OCI-LY1 (cell line): Measurements from ENCODE around the gene PSEN1.

ENCODE experiments used
- H2AFZ ChIP-seq: fragments of 200-600 bp; sonication (generic), shearing (Covaris generic); 2 replicates; pipeline ENCODE4 v1.6.0; 2014; ENCODE audit warnings: antibody characterized with exemption, mild to moderate bottlenecking, low read length
- H3F3A ChIP-seq: fragments of 200-600 bp; sonication (generic), shearing (Covaris generic); 2 replicates; pipeline ENCODE4 v1.6.0; 2014; ENCODE audit warnings: mild to moderate bottlenecking, antibody characterized with exemption, low read length, moderate library complexity; ENCODE audit not compliant: insufficient read depth
- H3K27ac ChIP-seq: fragments of 200-600 bp; sonication (generic); 2 replicates; pipeline ENCODE4 v1.5.1; 2014; ENCODE audit warnings: low read length, mixed run types, mild to moderate bottlenecking, low read depth; ENCODE audit not compliant: poor library complexity, severe bottlenecking
- H3K27me3 ChIP-seq: fragments of 200-600 bp; sonication (generic); 2 replicates; pipeline ENCODE4 v1.6.0; 2014; ENCODE audit warnings: antibody characterized with exemption, mild to moderate bottlenecking, low read length, moderate library complexity; ENCODE audit not compliant: insufficient read depth
- H3K36me3 ChIP-seq: fragments of 200-600 bp; sonication (generic); 2 replicates; pipeline ENCODE4 v1.6.1; 2014; ENCODE audit warnings: mild to moderate bottlenecking, antibody characterized with exemption, low read length, moderate library complexity, mixed read lengths; ENCODE audit not compliant: insufficient read depth
- H3K4me1 ChIP-seq: fragments of 200-600 bp; sonication (generic); 2 replicates; pipeline ENCODE4 v1.5.1; 2014; ENCODE audit warnings: mild to moderate bottlenecking, low read length, moderate library complexity; ENCODE audit not compliant: insufficient read depth, severe bottlenecking
- H3K4me2 ChIP-seq: fragments of 200-600 bp; sonication (generic), shearing (Covaris generic); 2 replicates; pipeline ENCODE4 v1.6.1; 2014; ENCODE audit warnings: low read length
- H3K4me3 ChIP-seq: fragments of 200-600 bp; sonication (generic); 2 replicates; pipeline ENCODE4 v1.5.1; 2014; ENCODE audit warnings: low read length, low read depth, mild to moderate bottlenecking, mixed read lengths; ENCODE audit not compliant: poor library complexity, severe bottlenecking
- H3K79me2 ChIP-seq: fragments of 200-600 bp; shearing (Covaris generic); 2 replicates; pipeline ENCODE4 v1.6.1; 2016; ENCODE audit warnings: mixed run types, low read length, mixed read lengths; ENCODE audit not compliant: insufficient read depth
- H3K9ac ChIP-seq: fragments of 200-600 bp; sonication (generic), shearing (Covaris generic); 2 replicates; pipeline ENCODE4 v1.6.1; 2014; ENCODE audit warnings: mild to moderate bottlenecking, low read length, mixed read lengths
- H3K9me2 ChIP-seq: fragments of 200-600 bp; sonication (generic), shearing (Covaris generic); 2 replicates; pipeline ENCODE4 v1.6.1; 2014; ENCODE audit warnings: low read depth, mild to moderate bottlenecking, low read length, mixed read lengths
- H3K9me3 ChIP-seq: fragments of 200-600 bp; shearing (Covaris generic); 2 replicates; pipeline ENCODE4 v1.6.1; 2014; ENCODE audit warnings: low read length, mixed read lengths
- H4K20me1 ChIP-seq: fragments of 200-600 bp; sonication (generic), shearing (Covaris generic); 2 replicates; pipeline ENCODE4 v1.6.0; 2016; ENCODE audit warnings: mild to moderate bottlenecking, low read length; ENCODE audit not compliant: insufficient read depth
- CTCF ChIP-seq: fragments of 200-600 bp; sonication (generic), shearing (Covaris generic); IDR thresholded peaks from 2 replicates; pipeline ENCODE4 v1.5.1; 2017; ENCODE audit warnings: mild to moderate bottlenecking, antibody characterized with exemption, low read length, moderate library complexity, mixed read lengths
- EZH2 ChIP-seq: fragments of 200-600 bp; sonication (generic), shearing (Covaris generic); IDR thresholded peaks from 2 replicates; pipeline ENCODE4 v1.8.0; 2017; ENCODE audit warnings: borderline replicate concordance, mixed run types, mild to moderate bottlenecking, antibody characterized with exemption, low read length, moderate library complexity, mixed read lengths

PSEN1 gene

GRCh38 chr14:73125169-73125588 lies 11.1 kb upstream of the PSEN1 start:
- H3K36me3 ChIP-seq = peaks cover 55% of the 10 kb centered on the region
- H3K4me1 ChIP-seq = no peaks in the 10 kb centered on the region
- H3K9ac ChIP-seq = no peak overlapping the region

GRCh38 chr14:73125746-73126145 lies 10.6 kb upstream of the PSEN1 start:
- H3K27ac ChIP-seq = no peak overlapping the region
- peaks cover 49% of the 10 kb centered on the region for H3K36me3 ChIP-seq
- no peaks in the 10 kb centered on the region for H3K9me3 ChIP-seq
- H4K20me1 ChIP-seq = no peaks in the 10 kb centered on the region
- H3K4me1 ChIP-seq = no peaks in the 10 kb centered on the region
- TF ChIP-seq CTCF (no peak), EZH2 (no peak)
- no peaks in the 10 kb centered on the region for H3K27me3 ChIP-seq
- H3K9me2 ChIP-seq = no peaks in the 10 kb centered on the region
- H3F3A ChIP-seq = no peaks in the 10 kb centered on the region
- H3K4me2 ChIP-seq = no peak overlapping the region
- no peak overlapping the region for H2AFZ ChIP-seq
- H3K4me3 ChIP-seq = no peak overlapping the region
- H3K9ac ChIP-seq = no peak overlapping the region
- no peaks in the 10 kb centered on the region for H3K79me2 ChIP-seq

More at GRCh38 chr14:73125169-73125588, 11.1 kb upstream of the PSEN1 start:
- Histone ChIP-seq H3K79me2 (no peaks in the 10 kb centered on the region), H2AFZ (no peak overlapping the region), H3K9me2 (no peaks in the 10 kb centered on the region), H3K27ac (no peak overlapping the region), H3K9me3 (no peaks in the 10 kb centered on the region), H3K4me3 (no peak overlapping the region), H3F3A (no peaks in the 10 kb centered on the region; the same call in 1 of the 2 replicates), H3K27me3 (no peaks in the 10 kb centered on the region), H3K4me2 (no peak overlapping the region), H4K20me1 (no peaks in the 10 kb centered on the region)
- no peak for TF ChIP-seq EZH2
- TF ChIP-seq CTCF = no peak

- H4K20me1 ChIP-seq = no peaks in the 10 kb centered on the region
- H3K4me1 ChIP-seq = peaks cover 17% of the 10 kb centered on the region
- H2AFZ ChIP-seq = no peak overlapping the region
- no peaks in the 10 kb centered on the region for H3K36me3 ChIP-seq
- peaks cover 4% of the 10 kb centered on the region; the same call in 1 of the 2 replicates for H3F3A ChIP-seq
- H3K9ac ChIP-seq = no peak overlapping the region
- no peak overlapping the region for H3K4me2 ChIP-seq
- H3K4me3 ChIP-seq = no peak overlapping the region
- peaks cover 7% of the 10 kb centered on the region for H3K79me2 ChIP-seq
- no peaks in the 10 kb centered on the region for H3K9me3 ChIP-seq
- H3K9me2 ChIP-seq = no peaks in the 10 kb centered on the region
- H3K27me3 ChIP-seq = no peaks in the 10 kb centered on the region
- H3K27ac ChIP-seq = no peak overlapping the region
- no peak for TF ChIP-seq EZH2
- TF ChIP-seq CTCF = no peak
These were observed 2.5 kb upstream of the PSEN1 start for GRCh38 chr14:73133795-73134194.
